HG02840 (cell line): ENCODE measurements around the gene PUM1.

Source experiments
- ATAC-seq: cut with Tn5 transposase; IDR thresholded peaks from one replicate; pipeline ENCODE4 v1.9.1; 2021; ENCODE audit warnings: mild to moderate bottlenecking, moderate library complexity, moderate number of reproducible peaks; ENCODE audit not compliant: unreplicated experiment, low FRiP score

Gene PUM1

DNA sequence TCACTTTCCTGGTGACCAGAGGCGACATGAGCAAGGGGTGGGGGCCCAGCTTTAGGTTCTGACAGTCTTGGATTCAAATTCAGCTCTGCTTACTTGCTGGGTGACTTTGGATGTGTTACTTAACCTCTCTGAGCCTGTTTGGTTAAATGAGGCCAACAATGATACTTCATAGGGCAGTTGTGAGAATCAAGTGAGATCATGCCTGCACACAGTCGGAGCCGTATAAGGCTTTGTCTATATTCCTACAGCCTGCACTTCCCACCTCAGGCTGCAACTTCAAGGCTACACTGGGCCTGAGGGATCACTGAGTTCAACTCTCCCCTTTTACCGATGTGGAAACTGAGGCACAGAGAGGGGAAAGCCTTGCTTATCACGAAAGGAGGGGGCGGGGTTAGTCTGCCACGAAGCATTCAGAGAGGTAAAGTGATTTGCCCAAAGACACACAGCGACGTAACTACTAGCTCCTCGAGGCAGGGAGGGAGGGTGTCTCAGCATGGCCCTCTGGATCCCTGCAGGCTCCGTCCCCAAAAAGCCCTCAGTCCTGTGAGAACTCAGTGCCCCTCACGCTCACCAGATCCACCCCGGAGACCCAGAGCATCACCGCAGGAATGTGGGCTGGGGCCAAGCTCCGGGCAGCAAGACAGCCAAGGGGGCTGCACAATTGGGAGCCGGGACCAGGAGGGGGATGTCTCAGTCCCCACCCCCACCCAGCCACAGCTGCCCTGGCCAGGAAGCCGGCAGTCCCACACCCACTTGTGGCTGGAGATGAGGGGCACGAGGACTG, 181.9 kb downstream of the PUM1 start:
- ATAC-seq = no peak

GRCh38 chr1:30882678-30883388, 182.7 kb downstream of the PUM1 start:
- no peak for ATAC-seq
